HCT116 (cell line): ENCODE measurements around the gene PAPPA2. TPM values are rescaled to one million over a fixed set of nuclear protein-coding genes. Genes with fewer than 3 reads are reported as not detected.

Experiments
- ATAC-seq: fragments of 200-7000 bp; cut with Tn5 transposase; 2 replicates; pipeline ENCODE4 v1.9.1; 2020; ENCODE audit warnings: mild to moderate bottlenecking, moderate library complexity
- BruUV-seq: library from RNA; stranded (reverse); fragments of 400-500 nt; replicated peaks from 2 replicates; lab custom pipeline; 2021; lab: Mats Ljungman, UMichigan
- CTCF ChIA-PET: fragments of 300-600 bp; sonication (Branson Sonifier 250); formaldehyde crosslinking; loops from one replicate; lab custom pipeline; 2021; ENCODE audit warnings: antibody characterized with exemption; lab: Charles Lee
- POLR2A ChIA-PET: fragments of 300-600, 350-600 bp; sonication (Branson Sonifier 250); formaldehyde crosslinking; loops from one replicate; lab custom pipeline; 2021; ENCODE audit warnings: antibody characterized with exemption; lab: Charles Lee
- RAD21 ChIA-PET, 2 experiments: fragments of 300-600 bp; sonication (Branson Sonifier 250); formaldehyde crosslinking; loops; one replicate each; lab custom pipeline; 2023; ENCODE audit warnings: low total read pairs in 2 of 2; ENCODE audit not compliant: uncharacterized antibody in 2 of 2, unreplicated experiment in 2 of 2, low non-redundant PET in 1 of 2; lab: Charles Lee
- DNase-seq: peaks from one replicate; pipeline ENCODE4 v3.0.0-alpha.2; 2010; ENCODE audit warnings: low read depth, low spot score
- H2AFZ ChIP-seq: fragments of 200-600 bp; shearing (Covaris generic), sonication (generic); 2 replicates; pipeline ENCODE4 v1.6.1; 2017; ENCODE audit warnings: low read depth, mixed run types, mixed read lengths, antibody characterized with exemption, low read length; ENCODE audit not compliant: poor library complexity, severe bottlenecking
- H3K27ac ChIP-seq: 2 replicates; pipeline ENCODE4 v1.5.1; 2012; ENCODE audit warnings: low read depth, low read length
- H3K27me3 ChIP-seq: fragments of 200-600 bp; sonication (generic); 2 replicates; pipeline ENCODE4 v1.6.1; 2016; ENCODE audit warnings: mixed run types, low read length, mixed read lengths; ENCODE audit not compliant: insufficient read depth
- H3K36me3 ChIP-seq, 2 experiments: fragments of 200-500 bp in 1 of 2; fragments of 200-600 bp in 1 of 2; sonication (Bioruptor generic) in 1 of 2; sonication (generic) in 1 of 2; 2 replicates each; pipeline versions ENCODE4 v1.5.1 to v1.6.1; 2014 to 2016; ENCODE audit warnings: low read length in 2 of 2, inconsistent platforms in 1 of 2, mixed read lengths in 1 of 2, mixed run types in 1 of 2; ENCODE audit not compliant: insufficient read depth in 2 of 2, control insufficient read depth in 1 of 2
- H3K4me1 ChIP-seq, 2 experiments: fragments of 200-600 bp in 1 of 2; sonication (generic) in 1 of 2; 2 replicates each; pipeline versions ENCODE4 v1.5.1 to v1.6.1; 2012 to 2017; ENCODE audit warnings: low read length in 2 of 2, inconsistent platforms in 1 of 2, mild to moderate bottlenecking in 1 of 2, mixed read lengths in 1 of 2, mixed run types in 1 of 2, moderate library complexity in 1 of 2; ENCODE audit not compliant: insufficient read depth in 2 of 2, control insufficient read depth in 1 of 2
- H3K4me2 ChIP-seq: fragments of 200-600 bp; sonication (generic); 2 replicates; pipeline ENCODE4 v1.6.1; 2017; ENCODE audit warnings: mixed run types, low read length, mixed read lengths
- H3K4me3 ChIP-seq, 2 experiments: fragments of 200-600 bp in 1 of 2; sonication (generic) in 1 of 2; replicated peaks in 1 of 2; 2 replicates each; pipeline ENCODE4 v1.5.1; 2011 to 2016; ENCODE audit warnings: low read length in 2 of 2, control low read depth in 1 of 2, low read depth in 1 of 2, mild to moderate bottlenecking in 1 of 2, mixed read lengths in 1 of 2, mixed run types in 1 of 2
- H3K79me2 ChIP-seq: fragments of 200-600 bp; sonication (generic); 2 replicates; pipeline ENCODE4 v1.6.1; 2017; ENCODE audit warnings: mild to moderate bottlenecking, mixed run types, low read length, moderate library complexity, mixed read lengths; ENCODE audit not compliant: insufficient read depth
- H3K9ac ChIP-seq: fragments of 200-600 bp; sonication (generic); 2 replicates; pipeline ENCODE4 v1.6.1; 2016; ENCODE audit warnings: low read length, mixed read lengths
- H3K9me2 ChIP-seq: fragments of 200-600 bp; sonication (generic), shearing (Covaris generic); 2 replicates; pipeline ENCODE4 v1.6.1; 2017; ENCODE audit warnings: mixed run types, mild to moderate bottlenecking, moderate library complexity; ENCODE audit not compliant: insufficient read depth
- H3K9me3 ChIP-seq, 2 experiments: fragments of 200-500 bp in 1 of 2; fragments of 200-600 bp in 1 of 2; sonication (Bioruptor generic) in 1 of 2; sonication (generic) in 1 of 2; 2 replicates each; pipeline ENCODE4 v1.6.1; 2014 to 2017; ENCODE audit warnings: low read length in 2 of 2, mixed read lengths in 2 of 2, inconsistent platforms in 1 of 2, low read depth in 1 of 2, mild to moderate bottlenecking in 1 of 2, mixed run types in 1 of 2, moderate library complexity in 1 of 2; ENCODE audit not compliant: control insufficient read depth in 1 of 2, insufficient read depth in 1 of 2
- H4K20me1 ChIP-seq: fragments of 200-600 bp; sonication (generic), shearing (Covaris generic); 2 replicates; pipeline ENCODE4 v1.6.1; 2017; ENCODE audit warnings: mixed run types, mild to moderate bottlenecking, moderate library complexity; ENCODE audit not compliant: insufficient read depth
- ELF1 ChIP-seq: IDR thresholded peaks from 2 replicates; pipeline ENCODE4 v1.6.1; 2012; ENCODE audit warnings: low read depth, borderline replicate concordance
- EZH2 ChIP-seq: fragments of 200-600 bp; sonication (generic); IDR thresholded peaks from 2 replicates; pipeline ENCODE4 v1.6.1; 2017; ENCODE audit warnings: antibody characterized with exemption, mixed run types
- EZH2phosphoT487 ChIP-seq: fragments of 200-600 bp; IDR thresholded peaks from 2 replicates; pipeline ENCODE4 v1.6.1; 2018; ENCODE audit warnings: antibody characterized with exemption, borderline replicate concordance
- JUND ChIP-seq: IDR thresholded peaks from 2 replicates; pipeline ENCODE4 v1.6.1; 2012
- POLR2A ChIP-seq: IDR thresholded peaks from 2 replicates; pipeline ENCODE4 v1.7.0; 2011; ENCODE audit warnings: borderline replicate concordance; ENCODE audit not compliant: insufficient read depth, insufficient read length; ENCODE audit errors: extremely low read depth
- POLR2AphosphoS5 ChIP-seq: IDR thresholded peaks from 2 replicates; pipeline ENCODE4 v1.6.1; 2011; ENCODE audit warnings: mild to moderate bottlenecking, low read depth, low read length, moderate library complexity
- RAD21 ChIP-seq: IDR thresholded peaks from 2 replicates; pipeline ENCODE4 v1.6.1; 2012; ENCODE audit warnings: low read depth, mild to moderate bottlenecking
- REST ChIP-seq: IDR thresholded peaks from 2 replicates; pipeline ENCODE4 v1.6.1; 2012; ENCODE audit warnings: low read depth
- TCF7L2 ChIP-seq: IDR thresholded peaks from 2 replicates; pipeline ENCODE4 v1.7.0; 2011; ENCODE audit warnings: borderline replicate concordance, inconsistent platforms; ENCODE audit not compliant: insufficient read depth, insufficient read length; ENCODE audit errors: extremely low read depth
- ZFX ChIP-seq: fragments of 450-650 bp; IDR thresholded peaks from 2 replicates; pipeline ENCODE4 v1.6.1; 2017
- intact Hi-C: fragments of 100-400 bp; cut with micrococcal nuclease; formaldehyde crosslinking; loops from 2 replicates; pipeline ENCODE4 v1.10.0; 2022
- total RNA-seq: library from RNA; stranded (reverse); gene quantifications from one replicate; pipeline ENCODE4 v1.2.1, GENCODE V29; 2021; ENCODE audit not compliant: unreplicated experiment
- TF ChIP-seq, protein P1 (sequence below): IDR thresholded peaks from 2 replicates; pipeline ENCODE4 v1.6.1; 2011; ENCODE audit warnings: mild to moderate bottlenecking, low read length, moderate library complexity; ENCODE audit not compliant: insufficient replicate concordance; ENCODE audit errors: extremely low read depth
- TF ChIP-seq, protein P2 (sequence below): IDR thresholded peaks from 2 replicates; pipeline ENCODE4 v1.6.1; 2012

PAPPA2 gene
- total RNA-seq, 1 experiment from 2014 or later = not detected

GRCh38 chr1:176577646-176578197, 114.7 kb downstream of the PAPPA2 start:
- CTCF ChIA-PET = no interaction called here
- Histone ChIP-seq H3K27ac (no peak overlapping the region), H4K20me1 (no peaks in the 10 kb centered on the region), H3K79me2 (no peaks in the 10 kb centered on the region), H2AFZ (no peak overlapping the region), H3K36me3 (no peaks in the 10 kb centered on the region), H3K4me1 (no peaks in the 10 kb centered on the region), H3K4me2 (no peak overlapping the region), H3K9me3 (no peaks in the 10 kb centered on the region), H3K9me2 (no peaks in the 10 kb centered on the region), H3K27me3 (peaks cover 22% of the 10 kb centered on the region), H3K9ac (no peak overlapping the region), H3K4me3 (no peak overlapping the region)
- intact Hi-C loops = no loop called here
- no peak for ATAC-seq
- RAD21 ChIA-PET = no interaction called here
- DNase-seq = no peak
- BruUV-seq = no TSS peak
- POLR2A ChIA-PET = no interaction called here
- TF ChIP-seq EZH2phosphoT487 (no peak), EZH2 (no peak)

- intact Hi-C loops = no loop called here
- Histone ChIP-seq H3K4me1 (no peaks in the 10 kb centered on the region), H3K9ac (no peak overlapping the region), H3K79me2 (no peaks in the 10 kb centered on the region), H4K20me1 (no peaks in the 10 kb centered on the region), H3K9me3 (no peaks in the 10 kb centered on the region), H3K4me2 (no peak overlapping the region), H3K27ac (no peak overlapping the region), H3K4me3 (no peak overlapping the region), H3K9me2 (no peaks in the 10 kb centered on the region), H2AFZ (no peak overlapping the region), H3K27me3 (peaks cover 17% of the 10 kb centered on the region), H3K36me3 (no peaks in the 10 kb centered on the region)
- RAD21 ChIA-PET = no interaction called here
- ATAC-seq = no peak
- POLR2A ChIA-PET = no interaction called here
- no TSS peak for BruUV-seq
- no peak for DNase-seq
- CTCF ChIA-PET = no interaction called here
- no peak for TF ChIP-seq RAD21
- no peak for TF ChIP-seq ELF1
- TF ChIP-seq JUND = no peak
- TF ChIP-seq ZFX = no peak
- TF ChIP-seq TCF7L2 = no peak
- TF ChIP-seq, protein P1, sequence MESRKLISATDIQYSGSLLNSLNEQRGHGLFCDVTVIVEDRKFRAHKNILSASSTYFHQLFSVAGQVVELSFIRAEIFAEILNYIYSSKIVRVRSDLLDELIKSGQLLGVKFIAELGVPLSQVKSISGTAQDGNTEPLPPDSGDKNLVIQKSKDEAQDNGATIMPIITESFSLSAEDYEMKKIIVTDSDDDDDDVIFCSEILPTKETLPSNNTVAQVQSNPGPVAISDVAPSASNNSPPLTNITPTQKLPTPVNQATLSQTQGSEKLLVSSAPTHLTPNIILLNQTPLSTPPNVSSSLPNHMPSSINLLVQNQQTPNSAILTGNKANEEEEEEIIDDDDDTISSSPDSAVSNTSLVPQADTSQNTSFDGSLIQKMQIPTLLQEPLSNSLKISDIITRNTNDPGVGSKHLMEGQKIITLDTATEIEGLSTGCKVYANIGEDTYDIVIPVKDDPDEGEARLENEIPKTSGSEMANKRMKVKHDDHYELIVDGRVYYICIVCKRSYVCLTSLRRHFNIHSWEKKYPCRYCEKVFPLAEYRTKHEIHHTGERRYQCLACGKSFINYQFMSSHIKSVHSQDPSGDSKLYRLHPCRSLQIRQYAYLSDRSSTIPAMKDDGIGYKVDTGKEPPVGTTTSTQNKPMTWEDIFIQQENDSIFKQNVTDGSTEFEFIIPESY = no peak
- no peak for TF ChIP-seq EZH2phosphoT487
- no peak for TF ChIP-seq POLR2A
- TF ChIP-seq, protein P2, sequence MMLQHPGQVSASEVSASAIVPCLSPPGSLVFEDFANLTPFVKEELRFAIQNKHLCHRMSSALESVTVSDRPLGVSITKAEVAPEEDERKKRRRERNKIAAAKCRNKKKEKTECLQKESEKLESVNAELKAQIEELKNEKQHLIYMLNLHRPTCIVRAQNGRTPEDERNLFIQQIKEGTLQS = no peak
- no peak for TF ChIP-seq POLR2AphosphoS5
- TF ChIP-seq REST = no peak
Observed at GRCh38 chr1:176579087-176579486, 116.1 kb downstream of the PAPPA2 start.
